Spleen (tissue), 7 donors: Measurements from ENCODE around the gene ECM2.

Experiments
- CTCF ChIP-seq, 11 experiments: fragments of 200-600 bp in 7 of 11; fragments of 450-650 bp in 4 of 11; sonication (generic) in 4 of 11; IDR thresholded peaks in 8 of 11; conservative IDR thresholded peaks in 3 of 11; 1 replicate in 7 of 11; 2 replicates in 4 of 11; pipeline versions ENCODE4 v1.4.0 to v1.8.0; 2016 to 2021; ENCODE audit warnings: antibody characterized with exemption in 11 of 11, inconsistent platforms in 4 of 11, mild to moderate bottlenecking in 1 of 11
- POLR2A ChIP-seq, 3 donors: fragments of 450-650 bp; IDR thresholded peaks; one replicate each; pipeline ENCODE4 v1.5.1; 2017; ENCODE audit warnings: antibody characterized with exemption in 3 of 3, mild to moderate bottlenecking in 1 of 3
- donor health status: DM: no; HTN: no; CAD: no; lungs with moderate emphysema.
- donor health status: DM: no; HTN: no; CAD: no.
- donor health status: DM: no; HTN: no; CAD: no.

DNA sequence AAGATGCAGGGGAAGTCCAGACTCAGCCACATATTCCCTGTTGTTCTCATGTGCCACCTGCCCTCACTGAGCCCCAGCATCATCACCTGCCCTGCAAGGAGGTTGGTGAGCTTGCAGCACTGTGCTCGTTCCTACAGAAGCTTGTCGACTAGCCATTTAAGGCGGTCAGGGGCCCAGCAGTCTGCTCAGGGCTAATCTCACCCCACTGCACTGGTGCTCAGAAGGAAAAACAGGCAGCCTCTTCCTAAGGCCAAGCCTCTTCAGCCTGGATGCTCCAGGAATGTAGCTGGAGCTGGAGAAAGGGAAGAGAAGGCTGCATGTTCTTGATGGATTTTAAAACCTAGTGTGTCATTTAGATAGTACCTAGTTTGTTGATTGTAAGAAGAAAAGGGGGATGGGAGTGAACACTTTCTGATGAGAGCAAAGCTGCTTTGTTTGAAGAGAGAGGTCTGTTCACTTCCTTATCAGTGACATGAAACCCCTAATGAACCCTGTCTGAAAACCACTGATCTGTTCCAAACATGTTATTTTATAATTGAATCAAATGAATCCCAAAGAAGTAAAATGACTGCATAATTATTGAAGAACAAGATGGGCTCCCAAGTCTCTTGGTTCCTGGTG is 42.9 kb downstream of the ECM2 start:
- TF ChIP-seq CTCF (IDR thresholded peaks at IDR 0.05 in 8 of 11, conservative IDR thresholded peaks at IDR 0.05 in 3 of 11): no peak
- no peak for TF ChIP-seq POLR2A (IDR thresholded peaks at IDR 0.05)
